Activated T-cell treated with anti-CD3 and anti-CD28 coated beads, Interleukin-2, amount 50 U/mL, for 72 hours (primary cell): ENCODE measurements around the gene STIM2. TPM values are rescaled to one million over a fixed set of nuclear protein-coding genes. Genes with fewer than 3 reads are reported as not detected.
"Not testable (repeated sequence)": the region's sequence is repeated elsewhere in the genome, so short reads cannot be mapped to it uniquely, and the experiment has no call there.

Source experiments
- ATAC-seq, 2 donors: fragments of 150-1000 bp; cut with Tn5 transposase; replicated peaks in 1 of 2; 2 replicates each; pipeline ENCODE4 v1.10.0; 2021; ENCODE audit warnings: moderate library complexity in 2 of 2, mild to moderate bottlenecking in 1 of 2
- DNase-seq, 2 donors: peaks; one replicate each; pipeline ENCODE4 v3.0.0; 2021 to 2022; ENCODE audit warnings: mixed read lengths in 1 of 2
- H3K27ac Mint-ChIP-seq: one replicate; pipeline ENCODE4 v1.8.0; 2022; ENCODE audit warnings: mild to moderate bottlenecking, moderate library complexity, mixed read lengths
- H3K27me3 Mint-ChIP-seq: one replicate; pipeline ENCODE4 v1.8.0; 2022; ENCODE audit warnings: low read depth, mixed read lengths
- H3K36me3 Mint-ChIP-seq, 2 donors: one replicate each; pipeline ENCODE4 v1.8.0; 2022; ENCODE audit warnings: mixed read lengths in 2 of 2, mild to moderate bottlenecking in 1 of 2; ENCODE audit not compliant: insufficient read depth in 2 of 2
- H3K4me1 Mint-ChIP-seq: one replicate; pipeline ENCODE4 v1.8.0; 2022; ENCODE audit warnings: low read depth, mixed read lengths
- H3K4me3 Mint-ChIP-seq, 2 donors: one replicate each; pipeline ENCODE4 v1.8.0; 2022; ENCODE audit warnings: mild to moderate bottlenecking in 2 of 2, mixed read lengths in 2 of 2, moderate library complexity in 2 of 2
- H3K9me3 Mint-ChIP-seq, 2 donors: one replicate each; pipeline ENCODE4 v1.8.0; 2022; ENCODE audit warnings: mixed read lengths in 2 of 2
- total RNA-seq, 2 donors: library from RNA; stranded (reverse); gene quantifications; one replicate each; pipeline ENCODE4 v1.2.3, GENCODE V29; 2022

The STIM2 gene
- total RNA-seq, 2 donors from 2014 or later = 39.6 to 47.0 TPM

DNA sequence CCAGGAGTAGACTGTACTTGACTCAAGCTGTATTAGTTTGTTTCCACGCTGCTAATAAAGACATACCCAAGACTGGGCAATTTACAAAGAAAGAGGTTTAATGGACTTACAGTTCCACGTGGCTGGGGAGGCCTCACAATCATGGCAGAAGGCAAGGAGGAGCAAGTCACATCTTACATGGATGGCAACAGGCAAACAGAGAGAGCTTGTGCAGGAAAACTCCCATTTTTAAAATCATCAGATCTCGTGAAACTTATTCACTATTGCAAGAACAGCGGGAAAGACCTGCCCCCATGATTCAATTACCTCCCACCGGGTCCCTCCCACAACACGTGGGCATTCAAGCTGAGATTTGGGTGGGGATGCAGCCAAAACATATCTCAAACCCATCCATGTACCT, 37.7 kb upstream of the STIM2 start:
- H3K36me3 Mint-ChIP-seq, H3K27ac Mint-ChIP-seq, DNase-seq, ATAC-seq, H3K9me3 Mint-ChIP-seq, H3K4me3 Mint-ChIP-seq, H3K27me3 Mint-ChIP-seq: not testable (repeated sequence)
- peaks cover 19% of the 10 kb centered on the region for H3K4me1 Mint-ChIP-seq

DNA sequence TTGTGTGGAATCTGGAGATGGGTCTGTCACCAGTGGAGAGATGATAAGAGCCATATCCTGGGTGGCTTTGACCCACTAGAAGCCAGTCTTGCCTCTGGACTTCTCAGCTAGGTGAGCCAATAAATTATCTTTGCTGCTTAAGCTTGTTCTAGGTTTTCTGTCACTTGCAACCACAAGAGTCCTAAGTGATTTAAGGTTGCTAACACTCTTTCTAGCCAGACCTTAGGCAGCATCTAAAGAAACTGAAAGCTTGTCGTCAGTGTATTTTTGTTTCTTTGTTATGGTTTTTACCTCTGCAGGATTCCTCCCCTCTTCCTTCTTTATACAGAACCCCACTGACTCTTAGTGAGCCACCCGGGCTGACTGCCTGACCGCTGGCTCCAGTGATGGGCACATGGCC, 37.1 kb upstream of the STIM2 start:
- H3K4me1 Mint-ChIP-seq = peaks cover 19% of the 10 kb centered on the region
- peaks cover 5 to 7% of the 10 kb centered on the region in 2 donors for H3K9me3 Mint-ChIP-seq
- H3K27ac Mint-ChIP-seq = no peak overlapping the region
- DNase-seq (no peak), ATAC-seq (no peak)
- H3K4me3 Mint-ChIP-seq = no peak overlapping the region
- no peaks in the 10 kb centered on the region for H3K27me3 Mint-ChIP-seq
- H3K36me3 Mint-ChIP-seq = peaks cover 5 to 8% of the 10 kb centered on the region in 2 donors

DNA sequence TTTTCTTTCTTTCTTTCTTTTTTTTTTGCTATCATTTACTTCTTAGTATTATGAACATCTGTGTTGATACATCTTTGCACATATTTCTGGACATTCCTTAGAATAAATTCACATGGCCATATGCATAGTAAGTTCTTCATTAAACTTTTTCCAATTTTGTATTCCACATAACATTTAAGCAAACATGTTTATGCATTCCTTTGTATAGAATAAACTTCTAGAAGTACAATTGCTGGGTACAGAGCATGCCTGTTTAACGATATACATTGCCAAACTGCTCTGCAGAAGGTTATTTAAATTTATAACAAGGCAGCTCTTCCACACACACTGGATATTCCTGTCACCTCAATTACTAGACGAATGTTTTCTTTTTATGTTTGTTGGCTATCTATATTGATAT, 36.0 kb upstream of the STIM2 start:
- Mint-ChIP-seq H3K27ac (no peak overlapping the region), H3K4me1 (peaks cover 14% of the 10 kb centered on the region), H3K4me3 (no peak overlapping the region), H3K36me3 (peaks cover 5 to 8% of the 10 kb centered on the region in 2 donors), H3K9me3 (peaks cover 5 to 7% of the 10 kb centered on the region in 2 donors), H3K27me3 (no peaks in the 10 kb centered on the region)
- ATAC-seq = no peak
- DNase-seq = no peak

DNA sequence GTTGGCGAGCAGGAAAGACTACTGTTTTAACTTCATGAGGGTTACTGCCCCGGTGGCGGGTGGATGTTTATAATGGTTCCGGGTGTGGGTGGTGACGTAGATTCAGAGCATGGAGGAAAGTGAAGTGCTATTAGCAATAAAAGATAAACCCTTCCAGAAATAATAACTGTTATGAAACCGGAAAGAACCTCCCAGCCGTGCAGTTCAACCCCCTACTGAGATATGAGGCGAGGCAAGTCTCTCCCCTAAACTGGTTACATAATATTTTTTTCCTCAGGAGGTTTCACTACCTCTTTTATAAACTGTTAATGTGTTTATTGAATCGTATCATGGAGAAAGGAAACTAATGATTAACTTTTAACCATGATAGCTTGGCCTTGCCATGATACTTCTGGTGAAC, 33.9 kb upstream of the STIM2 start:
- H3K27ac Mint-ChIP-seq = no peak overlapping the region
- H3K27me3 Mint-ChIP-seq = no peaks in the 10 kb centered on the region
- peaks cover 11% of the 10 kb centered on the region for H3K4me1 Mint-ChIP-seq
- peaks cover 5 to 7% of the 10 kb centered on the region in 2 donors for H3K9me3 Mint-ChIP-seq
- peaks cover 5 to 8% of the 10 kb centered on the region in 2 donors for H3K36me3 Mint-ChIP-seq
- no peak for DNase-seq
- no peak overlapping the region for H3K4me3 Mint-ChIP-seq
- no peak for ATAC-seq

DNA sequence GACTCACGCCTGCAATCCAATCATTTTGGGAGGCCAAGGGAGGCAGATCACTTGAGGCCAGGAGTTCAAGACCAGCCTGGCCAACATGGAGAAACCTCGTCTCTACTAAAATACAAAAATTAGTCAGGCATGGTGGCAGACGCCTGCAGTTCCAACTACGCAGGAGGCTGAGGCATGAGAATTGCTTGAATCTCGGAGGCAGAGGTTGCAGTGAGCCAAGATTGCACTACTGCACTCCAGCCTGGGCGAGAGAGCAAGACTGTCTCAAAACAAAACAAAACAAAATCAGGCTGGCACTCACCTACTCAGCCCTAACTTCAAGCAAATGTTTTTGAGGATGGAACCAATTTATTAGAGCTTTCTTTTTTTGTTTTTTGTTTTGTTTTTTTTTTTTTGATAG, 33.3 kb upstream of the STIM2 start:
- H3K4me3 Mint-ChIP-seq, DNase-seq, H3K36me3 Mint-ChIP-seq, H3K27me3 Mint-ChIP-seq, H3K27ac Mint-ChIP-seq, ATAC-seq, H3K9me3 Mint-ChIP-seq: not testable (repeated sequence)
- H3K4me1 Mint-ChIP-seq = peaks cover 10% of the 10 kb centered on the region

DNA sequence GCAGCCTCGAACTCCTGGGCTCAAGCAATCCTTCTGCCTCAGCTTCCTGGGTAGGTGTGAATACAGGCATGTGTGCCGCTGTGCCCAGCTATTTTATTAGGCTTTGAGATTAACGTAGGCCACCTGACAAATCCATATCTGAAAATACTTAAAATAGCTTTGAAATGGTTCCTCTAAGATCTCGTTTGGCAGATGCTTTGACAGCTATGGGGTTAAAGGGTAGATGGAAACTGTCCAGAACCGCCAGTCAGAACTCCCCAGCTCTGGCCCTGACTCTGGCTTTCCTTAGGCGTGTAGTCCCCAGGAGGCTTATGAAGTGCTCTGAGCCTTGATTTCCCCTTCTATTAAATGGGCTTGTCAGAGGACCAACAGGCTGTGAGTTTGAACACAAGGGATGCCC, 32.8 kb upstream of the STIM2 start:
- H3K4me1 Mint-ChIP-seq = peaks cover 6% of the 10 kb centered on the region
- H3K36me3 Mint-ChIP-seq = peaks cover 4 to 5% of the 10 kb centered on the region in 2 donors
- no peak for DNase-seq
- peaks cover 4 to 6% of the 10 kb centered on the region in 2 donors for H3K9me3 Mint-ChIP-seq
- no peak overlapping the region for H3K4me3 Mint-ChIP-seq
- no peaks in the 10 kb centered on the region for H3K27me3 Mint-ChIP-seq
- no peak overlapping the region for H3K27ac Mint-ChIP-seq
- ATAC-seq = no peak

DNA sequence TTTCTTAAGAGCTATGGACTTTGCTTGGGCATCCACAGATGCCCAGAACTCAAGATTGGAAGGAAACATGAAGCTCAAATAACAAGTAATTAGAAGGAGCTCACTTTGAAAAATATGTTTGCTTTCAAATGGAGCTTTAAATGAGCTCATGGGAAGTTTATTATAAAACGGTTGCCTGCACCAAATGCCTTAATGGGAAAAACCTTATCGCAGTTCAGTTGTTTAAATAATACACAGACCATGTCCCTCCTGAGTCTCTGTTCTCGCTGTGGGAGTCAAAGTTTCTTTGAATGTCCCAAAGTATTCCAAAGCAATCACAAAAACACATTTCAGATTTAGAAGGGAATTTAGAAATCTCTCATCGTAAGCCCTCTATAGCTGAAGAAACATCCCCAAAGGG, 31.6 kb upstream of the STIM2 start:
- H3K4me3 Mint-ChIP-seq = no peak overlapping the region
- no peak for ATAC-seq
- DNase-seq = no peak
- H3K36me3 Mint-ChIP-seq = no peaks in the 10 kb centered on the region
- no peaks in the 10 kb centered on the region for H3K27me3 Mint-ChIP-seq
- H3K4me1 Mint-ChIP-seq = no peaks in the 10 kb centered on the region
- no peaks in the 10 kb centered on the region for H3K9me3 Mint-ChIP-seq
- H3K27ac Mint-ChIP-seq = no peak overlapping the region

DNA sequence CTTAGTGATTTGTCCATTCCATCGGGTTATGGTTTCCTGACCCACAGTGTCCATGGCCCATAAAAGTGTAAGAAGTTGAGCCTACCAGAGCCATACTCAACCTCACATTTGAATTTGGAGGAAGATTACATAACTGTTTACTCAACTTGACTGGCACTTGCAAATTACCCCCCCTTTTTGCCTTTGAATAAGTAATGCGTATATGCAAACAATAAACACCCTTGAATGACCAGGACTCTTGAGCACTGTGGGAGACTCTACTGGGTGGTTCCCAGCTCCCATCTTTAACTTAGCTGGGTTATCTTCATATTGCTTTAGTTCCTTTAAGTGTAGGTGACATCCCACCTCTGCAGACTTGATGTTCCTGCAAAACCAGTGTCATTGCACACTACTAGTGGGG, 30.6 kb upstream of the STIM2 start:
- ATAC-seq (no peak), DNase-seq (no peak)
- H3K4me3 Mint-ChIP-seq = no peak overlapping the region
- no peaks in the 10 kb centered on the region for H3K4me1 Mint-ChIP-seq
- peaks cover 2 to 6% of the 10 kb centered on the region in 2 donors for H3K9me3 Mint-ChIP-seq
- no peaks in the 10 kb centered on the region for H3K27me3 Mint-ChIP-seq
- peaks cover 0 to 1% of the 10 kb centered on the region in 2 donors for H3K36me3 Mint-ChIP-seq
- H3K27ac Mint-ChIP-seq = no peak overlapping the region

DNA sequence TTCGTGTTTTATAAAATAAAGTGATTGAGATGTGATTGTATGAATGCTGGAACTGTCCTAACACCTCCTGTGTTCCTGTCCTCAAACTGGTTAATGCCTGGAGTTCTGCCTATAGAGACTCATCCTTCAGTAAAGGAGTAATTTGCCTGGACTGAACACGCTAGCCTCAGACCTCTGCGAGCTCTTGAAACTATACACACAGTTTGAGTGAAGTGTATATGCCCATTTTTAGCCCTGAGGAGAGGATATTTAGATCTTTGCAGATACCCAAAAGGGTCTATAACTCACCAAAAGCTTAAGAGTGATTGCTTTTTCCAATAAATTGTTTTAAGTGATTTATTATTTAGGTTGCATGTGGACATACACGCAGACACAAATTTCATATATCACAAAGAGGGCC, 29.9 kb upstream of the STIM2 start:
- Mint-ChIP-seq H3K4me3 (no peak overlapping the region), H3K27ac (no peak overlapping the region)

DNA sequence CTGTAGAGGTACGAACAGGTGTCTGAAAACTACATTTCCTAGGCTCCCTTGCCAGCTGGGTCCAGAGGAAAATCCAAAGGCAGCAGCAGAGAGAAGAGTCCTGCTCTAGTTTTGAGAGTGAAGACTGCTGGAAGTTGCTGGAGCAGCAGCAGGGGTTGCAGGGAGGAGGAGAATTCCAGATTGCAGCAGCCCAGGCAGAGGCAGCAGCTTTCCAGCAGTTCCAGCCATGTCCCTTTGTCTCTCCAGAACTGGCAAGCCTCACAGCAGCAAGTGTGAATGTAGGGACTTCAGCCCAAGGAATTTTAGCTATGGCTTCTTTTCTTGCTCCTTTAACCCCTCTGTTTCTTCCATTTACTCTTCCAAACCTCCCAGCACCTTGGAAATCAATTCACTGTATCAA, 24.1 kb upstream of the STIM2 start:
- H3K27me3 Mint-ChIP-seq = no peaks in the 10 kb centered on the region
- peaks cover 0 to 1% of the 10 kb centered on the region in 2 donors for H3K36me3 Mint-ChIP-seq
- no peak for DNase-seq
- H3K27ac Mint-ChIP-seq = no peak overlapping the region
- ATAC-seq = no peak
- H3K4me3 Mint-ChIP-seq = no peak overlapping the region
- peaks cover 14% of the 10 kb centered on the region for H3K4me1 Mint-ChIP-seq
- peaks cover 2 to 6% of the 10 kb centered on the region in 2 donors for H3K9me3 Mint-ChIP-seq

More for the DNA sequence above, 29.9 kb upstream of the STIM2 start:
- ATAC-seq = no peak
- DNase-seq = no peak
- Mint-ChIP-seq H3K4me1 (no peaks in the 10 kb centered on the region), H3K27me3 (no peaks in the 10 kb centered on the region), H3K9me3 (peaks cover 2 to 6% of the 10 kb centered on the region in 2 donors), H3K36me3 (peaks cover 0 to 1% of the 10 kb centered on the region in 2 donors)

DNA sequence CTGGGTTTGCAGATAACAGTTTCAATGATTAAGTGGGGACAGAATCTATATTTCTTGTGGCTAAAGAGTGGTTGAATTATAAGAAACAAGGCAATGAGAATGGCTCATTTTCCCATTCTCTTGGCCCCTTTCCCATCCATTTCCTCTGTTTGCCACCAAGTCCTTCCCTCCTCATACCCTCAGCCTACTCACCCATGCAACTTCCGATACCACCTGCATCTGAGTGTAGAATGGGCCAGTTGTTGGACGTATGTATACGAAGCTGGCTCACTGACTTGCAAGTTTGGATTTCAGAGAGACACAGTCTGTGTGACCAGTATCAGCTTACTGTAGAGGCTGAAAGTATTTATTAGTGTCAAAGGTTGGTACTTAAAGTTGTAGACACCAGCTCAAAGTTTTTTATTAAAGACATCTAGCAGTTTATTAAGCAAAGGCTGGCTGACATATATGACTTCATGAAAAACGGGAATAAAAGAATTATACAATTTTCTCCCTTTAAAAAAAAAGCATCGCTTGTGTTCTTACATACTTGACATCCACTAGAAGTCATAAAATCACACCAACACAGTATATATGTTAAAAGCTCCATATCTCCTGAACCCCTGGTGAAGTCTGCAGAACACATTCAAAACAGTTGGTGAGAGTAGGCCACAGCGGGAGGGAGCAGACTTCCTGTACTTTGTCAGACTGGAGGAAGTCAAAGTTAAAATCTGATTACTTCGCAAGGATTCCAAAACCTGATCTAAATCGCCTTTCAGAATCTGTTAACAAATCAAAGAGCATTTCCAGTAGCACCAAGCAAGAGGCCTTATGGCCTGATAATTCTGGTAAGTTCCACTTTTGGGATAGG, 22.4 kb upstream of the STIM2 start:
- Mint-ChIP-seq H3K27me3 (no peaks in the 10 kb centered on the region), H3K27ac (no peak overlapping the region), H3K4me1 (peaks cover 14% of the 10 kb centered on the region), H3K4me3 (no peak overlapping the region), H3K9me3 (peaks cover 2 to 6% of the 10 kb centered on the region in 2 donors), H3K36me3 (peaks cover 0 to 1% of the 10 kb centered on the region in 2 donors)
- DNase-seq (no peak), ATAC-seq (no peak)

DNA sequence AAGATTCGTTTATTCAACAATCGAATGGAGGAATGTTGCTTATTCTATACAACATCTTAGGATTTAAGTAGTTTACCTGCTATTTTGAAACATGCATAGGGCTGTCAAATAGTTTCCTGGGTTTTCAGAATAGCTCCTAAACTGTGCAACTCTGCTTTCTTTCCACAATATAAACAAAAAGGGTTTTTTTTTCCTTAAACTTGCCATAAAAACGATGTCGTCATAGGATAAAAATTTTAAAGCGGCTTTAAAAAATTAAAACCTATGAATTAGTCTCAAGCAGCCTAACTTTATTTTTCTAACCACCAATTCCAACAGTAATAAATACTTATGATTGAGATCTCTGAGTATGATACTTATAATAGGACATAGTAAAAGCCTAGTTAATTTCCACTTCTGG, 21.6 kb upstream of the STIM2 start:
- Mint-ChIP-seq H3K27ac (no peak overlapping the region), H3K9me3 (peaks cover 2 to 6% of the 10 kb centered on the region in 2 donors), H3K4me3 (no peak overlapping the region), H3K27me3 (no peaks in the 10 kb centered on the region), H3K36me3 (peaks cover 0 to 1% of the 10 kb centered on the region in 2 donors), H3K4me1 (peaks cover 14% of the 10 kb centered on the region)
- no peak for ATAC-seq
- no peak for DNase-seq

DNA sequence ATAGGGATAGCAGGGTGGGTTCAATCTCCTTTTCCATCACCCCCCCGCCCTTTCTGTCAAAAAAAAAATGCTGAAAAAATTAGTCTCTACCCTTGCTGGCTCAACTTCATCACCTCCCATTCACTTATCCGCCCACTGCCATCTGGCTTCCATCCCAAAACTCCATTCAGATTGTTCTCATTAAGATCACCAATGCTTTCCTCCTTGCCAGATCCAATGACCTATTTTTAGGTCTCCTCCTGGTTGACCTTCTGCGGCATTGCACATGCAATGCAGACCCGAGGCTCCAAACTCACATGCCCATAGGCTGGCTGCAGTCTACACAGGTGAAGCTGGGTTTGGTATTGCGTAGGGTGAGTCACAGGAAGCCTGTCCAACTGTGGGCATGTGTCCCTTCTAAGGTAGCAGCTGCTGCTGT, 21.1 kb upstream of the STIM2 start:
- H3K36me3 Mint-ChIP-seq = peaks cover 0 to 1% of the 10 kb centered on the region in 2 donors
- no peak for DNase-seq
- H3K27ac Mint-ChIP-seq = no peak overlapping the region
- H3K4me3 Mint-ChIP-seq = no peak overlapping the region
- H3K27me3 Mint-ChIP-seq = no peaks in the 10 kb centered on the region
- ATAC-seq = no peak
- peaks cover 2 to 4% of the 10 kb centered on the region in 2 donors for H3K9me3 Mint-ChIP-seq
- H3K4me1 Mint-ChIP-seq = peaks cover 14% of the 10 kb centered on the region

DNA sequence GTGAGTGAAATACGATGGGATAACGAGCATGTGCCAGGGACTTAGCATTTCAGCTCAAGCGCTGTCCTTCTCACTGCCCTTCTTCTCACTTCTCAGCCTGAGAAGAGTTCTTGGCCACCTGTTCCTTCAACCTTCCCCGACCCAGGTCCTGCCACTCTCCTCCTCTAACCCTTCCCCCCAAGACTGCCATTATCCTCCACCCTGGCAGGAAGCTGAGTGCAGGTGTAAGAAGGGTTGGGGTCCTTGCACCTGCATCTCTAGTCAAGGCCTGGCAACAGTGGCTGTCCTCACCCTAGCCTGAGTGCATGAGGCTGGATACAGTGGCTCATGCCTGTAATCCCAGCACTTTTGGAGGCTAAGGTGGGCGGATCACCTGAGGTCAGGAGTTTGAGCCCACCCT, 19.9 kb upstream of the STIM2 start:
- Mint-ChIP-seq H3K4me3 (no peak overlapping the region), H3K27ac (no peak overlapping the region), H3K9me3 (no peaks in the 10 kb centered on the region), H3K4me1 (peaks cover 14% of the 10 kb centered on the region), H3K36me3 (no peaks in the 10 kb centered on the region), H3K27me3 (no peaks in the 10 kb centered on the region)
- DNase-seq (no peak), ATAC-seq (no peak)
